ENCODE results near the gene PHLPP1. TPM values are rescaled to one million over a fixed set of nuclear protein-coding genes. Genes with fewer than 3 reads are reported as not detected.

PHLPP1 gene
- total and polyA plus RNA-seq, 2 donors (not counting 1 experiment from before 2014, with no cell fraction given) = 3.6 to 5.0 TPM

DNA sequence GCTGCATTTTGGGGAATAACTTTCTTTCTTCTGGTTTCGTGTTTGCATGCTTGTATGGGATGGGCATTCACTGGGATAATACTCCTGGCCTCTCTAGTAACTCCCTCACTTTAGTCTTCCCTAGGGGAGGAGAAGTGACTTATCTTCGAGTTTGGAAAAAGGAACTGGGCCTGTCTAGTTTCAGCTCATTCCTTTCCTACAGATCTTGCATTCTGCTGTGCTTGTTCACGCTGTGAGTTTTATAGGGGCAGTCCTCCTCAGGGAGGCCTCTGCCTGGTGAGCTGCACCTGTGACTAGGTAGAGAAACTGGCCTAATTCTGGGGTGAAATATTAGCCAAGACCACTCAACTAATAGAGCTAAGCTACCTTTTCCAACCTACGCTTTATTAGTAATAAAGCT is 50.9 kb downstream of the PHLPP1 start:
- H3K4me2 ChIP-seq (ENCODE audit: extremely low read depth, insufficient read depth, low read length) = no peak overlapping the region
- no peaks in the 10 kb centered on the region for H3K36me3 ChIP-seq (ENCODE audit: control insufficient read depth, insufficient read depth, low read length)
- no peaks in the 10 kb centered on the region for H3K27me3 ChIP-seq (ENCODE audit: control insufficient read depth, insufficient read depth, low read length)
- H3K9ac ChIP-seq (ENCODE audit: insufficient read depth, low read length) = no peak overlapping the region
- H3K27ac ChIP-seq (ENCODE audit: insufficient read depth, low read length) = no peak overlapping the region
- H4K20me1 ChIP-seq (ENCODE audit: control insufficient read depth, extremely low read depth, insufficient read depth, low read length) = no peaks in the 10 kb centered on the region
- TF ChIP-seq, protein P1, sequence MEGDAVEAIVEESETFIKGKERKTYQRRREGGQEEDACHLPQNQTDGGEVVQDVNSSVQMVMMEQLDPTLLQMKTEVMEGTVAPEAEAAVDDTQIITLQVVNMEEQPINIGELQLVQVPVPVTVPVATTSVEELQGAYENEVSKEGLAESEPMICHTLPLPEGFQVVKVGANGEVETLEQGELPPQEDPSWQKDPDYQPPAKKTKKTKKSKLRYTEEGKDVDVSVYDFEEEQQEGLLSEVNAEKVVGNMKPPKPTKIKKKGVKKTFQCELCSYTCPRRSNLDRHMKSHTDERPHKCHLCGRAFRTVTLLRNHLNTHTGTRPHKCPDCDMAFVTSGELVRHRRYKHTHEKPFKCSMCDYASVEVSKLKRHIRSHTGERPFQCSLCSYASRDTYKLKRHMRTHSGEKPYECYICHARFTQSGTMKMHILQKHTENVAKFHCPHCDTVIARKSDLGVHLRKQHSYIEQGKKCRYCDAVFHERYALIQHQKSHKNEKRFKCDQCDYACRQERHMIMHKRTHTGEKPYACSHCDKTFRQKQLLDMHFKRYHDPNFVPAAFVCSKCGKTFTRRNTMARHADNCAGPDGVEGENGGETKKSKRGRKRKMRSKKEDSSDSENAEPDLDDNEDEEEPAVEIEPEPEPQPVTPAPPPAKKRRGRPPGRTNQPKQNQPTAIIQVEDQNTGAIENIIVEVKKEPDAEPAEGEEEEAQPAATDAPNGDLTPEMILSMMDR (conservative IDR thresholded peaks at IDR 0.05 in 1 of 2, IDR thresholded peaks at IDR 0.05 in 1 of 2; ENCODE audit: low read depth in 1 of 2, low read length in 2 of 2) = no peak
- no peak for TF ChIP-seq EZH2 (IDR thresholded peaks at IDR 0.05; ENCODE audit: low read length, missing control alignments)
- DNase-seq (ENCODE audit: low read depth in 2 of 2) = peak in 1 of 2 donors; percentile 31
- peaks cover 2% of the 10 kb centered on the region for H3K4me1 ChIP-seq (ENCODE audit: control insufficient read depth, extremely low read depth, insufficient read depth, low read length)
- H3K4me3 ChIP-seq (replicated peaks in 1 of 4; ENCODE audit: control extremely low read depth in 1 of 4, insufficient read depth in 1 of 4, low read depth in 3 of 4, low read length in 4 of 4) = no peak overlapping the region
- H3K9me3 ChIP-seq (ENCODE audit: control insufficient read depth, insufficient read depth, low read depth, low read length) = no peaks in the 10 kb centered on the region
- no peaks in the 10 kb centered on the region for H3K79me2 ChIP-seq (ENCODE audit: control insufficient read depth, insufficient read depth, low read length)
- H2AFZ ChIP-seq (ENCODE audit: low read length) = no peak overlapping the region

DNA sequence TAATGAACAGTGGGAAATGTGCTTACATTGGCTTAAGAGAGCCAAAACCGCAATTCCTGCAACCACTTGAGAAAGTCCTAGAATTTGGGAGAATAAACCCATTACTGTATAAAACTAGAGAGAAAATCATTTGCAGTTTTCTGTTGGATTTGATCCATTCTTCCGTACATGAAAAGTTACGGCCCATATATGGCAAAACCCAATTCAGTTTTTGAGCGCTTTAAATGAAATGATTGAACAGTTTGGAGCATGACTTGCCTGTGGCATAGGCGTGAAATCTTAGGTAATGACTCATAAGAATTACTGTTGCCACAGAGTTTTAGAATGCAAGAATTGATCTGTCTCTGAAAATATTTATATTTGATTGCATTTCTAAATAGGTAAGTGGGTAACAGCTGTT is 52.0 kb downstream of the PHLPP1 start:
- H4K20me1 ChIP-seq (ENCODE audit: control insufficient read depth, extremely low read depth, insufficient read depth, low read length) = no peaks in the 10 kb centered on the region
- no peak overlapping the region for H2AFZ ChIP-seq (ENCODE audit: low read length)
- DNase-seq (ENCODE audit: low read depth in 2 of 2) = peak; percentile 53 to 88
- no peak overlapping the region for H3K4me3 ChIP-seq (replicated peaks in 1 of 4; ENCODE audit: control extremely low read depth in 1 of 4, insufficient read depth in 1 of 4, low read depth in 3 of 4, low read length in 4 of 4)
- no peak overlapping the region for H3K9ac ChIP-seq (ENCODE audit: insufficient read depth, low read length)
- H3K79me2 ChIP-seq (ENCODE audit: control insufficient read depth, insufficient read depth, low read length) = no peaks in the 10 kb centered on the region
- no peak for TF ChIP-seq EZH2 (IDR thresholded peaks at IDR 0.05; ENCODE audit: low read length, missing control alignments)
- H3K36me3 ChIP-seq (ENCODE audit: control insufficient read depth, insufficient read depth, low read length) = no peaks in the 10 kb centered on the region
- H3K9me3 ChIP-seq (ENCODE audit: control insufficient read depth, insufficient read depth, low read depth, low read length) = no peaks in the 10 kb centered on the region
- no peaks in the 10 kb centered on the region for H3K27me3 ChIP-seq (ENCODE audit: control insufficient read depth, insufficient read depth, low read length)
- peaks cover 2% of the 10 kb centered on the region for H3K4me1 ChIP-seq (ENCODE audit: control insufficient read depth, extremely low read depth, insufficient read depth, low read length)
- H3K4me2 ChIP-seq (ENCODE audit: extremely low read depth, insufficient read depth, low read length) = no peak overlapping the region
- H3K27ac ChIP-seq (ENCODE audit: insufficient read depth, low read length) = no peak overlapping the region

DNA sequence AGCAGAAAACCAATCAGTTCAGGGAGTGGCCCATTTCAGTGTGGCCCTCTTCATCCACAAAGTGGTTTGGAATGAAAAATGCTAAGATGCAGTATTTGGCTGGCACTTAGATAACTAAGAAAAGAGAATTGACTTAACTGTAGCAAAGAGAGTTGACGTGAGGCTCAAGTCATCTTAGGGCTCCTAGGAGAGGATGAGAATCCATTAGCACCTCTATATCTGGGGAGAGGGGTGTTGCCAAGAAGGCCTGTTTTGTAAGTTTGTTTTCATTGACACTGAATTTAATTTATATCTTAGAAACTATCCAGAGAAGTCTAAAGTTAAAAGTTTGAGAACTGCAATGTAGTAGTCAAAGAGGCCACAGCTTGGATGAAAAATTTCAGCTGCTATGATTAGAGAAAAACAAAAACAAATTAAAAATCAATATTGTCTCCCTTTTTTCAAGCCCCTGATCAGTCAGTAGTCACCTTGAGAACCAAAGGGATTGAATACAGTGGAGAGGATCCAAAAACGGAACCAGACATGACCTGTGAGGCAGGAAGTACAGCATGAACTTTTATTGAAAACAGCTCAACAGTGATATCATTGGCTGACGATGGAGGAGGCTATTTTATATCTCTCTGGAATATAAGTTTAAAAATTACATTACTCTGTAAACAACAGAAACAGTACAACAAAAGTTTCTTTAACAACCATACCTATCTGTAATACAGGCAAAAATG is 52.7 kb downstream of the PHLPP1 start:
- H3K9me3 ChIP-seq (ENCODE audit: control insufficient read depth, insufficient read depth, low read depth, low read length) = no peaks in the 10 kb centered on the region
- H3K4me2 ChIP-seq (ENCODE audit: extremely low read depth, insufficient read depth, low read length) = no peak overlapping the region
- H2AFZ ChIP-seq (ENCODE audit: low read length) = no peak overlapping the region
- H3K27ac ChIP-seq (ENCODE audit: insufficient read depth, low read length) = no peak overlapping the region
- H4K20me1 ChIP-seq (ENCODE audit: control insufficient read depth, extremely low read depth, insufficient read depth, low read length) = no peaks in the 10 kb centered on the region
- H3K4me1 ChIP-seq (ENCODE audit: control insufficient read depth, extremely low read depth, insufficient read depth, low read length) = peaks cover 2% of the 10 kb centered on the region
- no peak overlapping the region for H3K9ac ChIP-seq (ENCODE audit: insufficient read depth, low read length)
- H3K27me3 ChIP-seq (ENCODE audit: control insufficient read depth, insufficient read depth, low read length) = no peaks in the 10 kb centered on the region
- peak in 1 of 2 donors; percentile 35 for DNase-seq (ENCODE audit: low read depth in 2 of 2)
- no peaks in the 10 kb centered on the region for H3K79me2 ChIP-seq (ENCODE audit: control insufficient read depth, insufficient read depth, low read length)
- TF ChIP-seq, protein P1 (conservative IDR thresholded peaks at IDR 0.05 in 1 of 2, IDR thresholded peaks at IDR 0.05 in 1 of 2; ENCODE audit: low read depth in 1 of 2, low read length in 2 of 2) = no peak
- no peak for TF ChIP-seq EZH2 (IDR thresholded peaks at IDR 0.05; ENCODE audit: low read length, missing control alignments)
- no peak overlapping the region for H3K4me3 ChIP-seq (replicated peaks in 1 of 4; ENCODE audit: control extremely low read depth in 1 of 4, insufficient read depth in 1 of 4, low read depth in 3 of 4, low read length in 4 of 4)
- no peaks in the 10 kb centered on the region for H3K36me3 ChIP-seq (ENCODE audit: control insufficient read depth, insufficient read depth, low read length)
